Coronary artery (tissue), 2 donors: Measurements from ENCODE around the gene TMEM54.

Experiments used
- DNase-seq: peaks from one replicate; pipeline ENCODE4 v3.0.0-alpha.2; 2017; ENCODE audit warnings: low spot score
- H3K27ac ChIP-seq, 2 donors: fragments of 200-600 bp; sonication (generic); one replicate each; pipeline ENCODE4 v1.5.1; 2016 to 2019
- H3K4me3 ChIP-seq: fragments of 200-600 bp; sonication (generic); 2 replicates; pipeline ENCODE4 v1.5.1; 2016; ENCODE audit warnings: mild to moderate bottlenecking, moderate library complexity
- TF ChIP-seq, protein P1 (sequence below): fragments of 200-600 bp; sonication (generic); IDR thresholded peaks from one replicate; pipeline ENCODE4 v1.5.1; 2019; ENCODE audit warnings: antibody characterized with exemption

TMEM54 gene

GRCh38 chr1:32873484-32873883, 27.7 kb downstream of the TMEM54 start:
- no peak for DNase-seq
- TF ChIP-seq, protein P1, sequence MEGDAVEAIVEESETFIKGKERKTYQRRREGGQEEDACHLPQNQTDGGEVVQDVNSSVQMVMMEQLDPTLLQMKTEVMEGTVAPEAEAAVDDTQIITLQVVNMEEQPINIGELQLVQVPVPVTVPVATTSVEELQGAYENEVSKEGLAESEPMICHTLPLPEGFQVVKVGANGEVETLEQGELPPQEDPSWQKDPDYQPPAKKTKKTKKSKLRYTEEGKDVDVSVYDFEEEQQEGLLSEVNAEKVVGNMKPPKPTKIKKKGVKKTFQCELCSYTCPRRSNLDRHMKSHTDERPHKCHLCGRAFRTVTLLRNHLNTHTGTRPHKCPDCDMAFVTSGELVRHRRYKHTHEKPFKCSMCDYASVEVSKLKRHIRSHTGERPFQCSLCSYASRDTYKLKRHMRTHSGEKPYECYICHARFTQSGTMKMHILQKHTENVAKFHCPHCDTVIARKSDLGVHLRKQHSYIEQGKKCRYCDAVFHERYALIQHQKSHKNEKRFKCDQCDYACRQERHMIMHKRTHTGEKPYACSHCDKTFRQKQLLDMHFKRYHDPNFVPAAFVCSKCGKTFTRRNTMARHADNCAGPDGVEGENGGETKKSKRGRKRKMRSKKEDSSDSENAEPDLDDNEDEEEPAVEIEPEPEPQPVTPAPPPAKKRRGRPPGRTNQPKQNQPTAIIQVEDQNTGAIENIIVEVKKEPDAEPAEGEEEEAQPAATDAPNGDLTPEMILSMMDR, result no peak
- H3K4me3 ChIP-seq, result no peak overlapping the region
- no peak overlapping the region for H3K27ac ChIP-seq

GRCh38 chr1:32872192-32872460, 29.1 kb downstream of the TMEM54 start:
- TF ChIP-seq, protein P1, result no peak
- DNase-seq, result no peak
- no peak overlapping the region for H3K27ac ChIP-seq
- H3K4me3 ChIP-seq, result no peak overlapping the region

GRCh38 chr1:32871364-32872191, 29.6 kb downstream of the TMEM54 start:
- DNase-seq, result no peak
- Histone ChIP-seq H3K4me3 (peak overlapping the region; percentile 78), H3K27ac (peak overlapping the region in 1 of 2 donors; percentile 26)

GRCh38 chr1:32870615-32871363, 30.4 kb downstream of the TMEM54 start, which contains the start of gene FNDC5:
TSS of gene FNDC5 (minus strand) at chr1:32870912.
- no peak for DNase-seq
- TF ChIP-seq, protein P1, result no peak
- Histone ChIP-seq H3K27ac (peak within 1 kb of the TSS in 1 of 2 donors; percentile 26), H3K4me3 (peak within 1 kb of the TSS; percentile 78)

More at GRCh38 chr1:32871364-32872191, 29.6 kb downstream of the TMEM54 start:
- TF ChIP-seq, protein P1, result no peak

GRCh38 chr1:32869923-32870614, 31.1 kb downstream of the TMEM54 start:
- peak overlapping the region; percentile 78 for H3K4me3 ChIP-seq
- TF ChIP-seq, protein P1, result no peak

DNA sequence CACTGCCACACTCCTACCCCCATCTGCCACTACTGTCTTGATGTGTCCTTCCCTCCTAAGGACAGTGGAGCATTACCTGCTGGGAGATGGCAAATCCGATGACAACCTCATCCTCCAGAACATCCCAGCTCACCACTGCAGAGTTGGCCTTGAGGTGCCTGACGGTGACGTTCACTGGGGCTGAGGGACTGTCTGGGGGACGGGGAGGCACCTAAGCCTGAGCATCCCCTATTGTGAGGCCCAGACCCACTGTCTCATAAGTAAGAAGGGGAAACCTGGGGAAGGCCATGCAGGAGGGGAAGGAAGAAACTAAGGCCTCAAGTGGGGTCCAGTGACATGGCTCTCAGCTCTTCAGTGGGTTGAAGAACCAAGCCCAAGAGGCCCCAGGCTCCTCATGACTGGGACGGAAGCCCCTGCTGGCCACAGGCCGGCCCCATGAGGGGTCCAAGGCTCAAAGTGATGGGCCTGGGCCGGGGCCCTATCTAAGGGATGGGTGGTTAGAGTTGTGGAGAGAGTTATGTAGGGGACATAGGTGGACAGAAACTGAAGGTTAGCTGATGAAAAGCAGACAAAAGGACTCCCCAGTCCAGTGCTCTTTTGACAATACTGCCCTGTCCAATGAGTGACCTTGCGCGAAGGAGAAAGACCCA, 32.3 kb downstream of the TMEM54 start:
- H3K27ac ChIP-seq, result no peak overlapping the region
- TF ChIP-seq, protein P1, result no peak
- DNase-seq, result no peak
- no peak overlapping the region for H3K4me3 ChIP-seq

More at GRCh38 chr1:32869923-32870614, 31.1 kb downstream of the TMEM54 start:
- no peak for DNase-seq
- no peak overlapping the region for H3K27ac ChIP-seq
